Vagina (tissue), 2 donors: ENCODE data around the gene PLA2G2D.

Source experiments
- CTCF ChIP-seq, 3 experiments: fragments of 450-650 bp in 2 of 3; fragments of 200-600 bp in 1 of 3; sonication (generic) in 1 of 3; IDR thresholded peaks; one replicate each; pipeline ENCODE4 v1.5.1; 2017 to 2019; ENCODE audit warnings: antibody characterized with exemption in 3 of 3, mild to moderate bottlenecking in 2 of 3, moderate library complexity in 2 of 3
- POLR2A ChIP-seq, 2 donors: fragments of 450-650 bp; IDR thresholded peaks; one replicate each; pipeline ENCODE4 v1.6.1; 2017; ENCODE audit warnings: antibody characterized with exemption in 2 of 2, mild to moderate bottlenecking in 2 of 2, moderate library complexity in 2 of 2
- POLR2AphosphoS5 ChIP-seq, 2 donors: sonication (generic); formaldehyde crosslinking; IDR thresholded peaks; one replicate each; pipeline ENCODE4 v1.9.0; 2017; ENCODE audit warnings: antibody characterized with exemption in 2 of 2, mild to moderate bottlenecking in 2 of 2, low read depth in 1 of 2; ENCODE audit not compliant: insufficient read depth in 1 of 2

GRCh38 chr1:20152599-20152930 is 33.2 kb upstream of the PLA2G2D start:
- no peak for TF ChIP-seq CTCF (IDR thresholded peaks at IDR 0.05)
- TF ChIP-seq POLR2A (IDR thresholded peaks at IDR 0.05): no peak
- TF ChIP-seq POLR2AphosphoS5 (IDR thresholded peaks at IDR 0.05; ENCODE audit: insufficient read depth in 1 of 2, low read depth in 1 of 2): no peak
